ENCODE data around the gene NDUFS7. TPM values are rescaled to one million over a fixed set of nuclear protein-coding genes. Genes with fewer than 3 reads are reported as not detected.

NDUFS7 gene
- total and polyA plus RNA-seq, 11 donors, result 205 to 717 (median 336) TPM

DNA sequence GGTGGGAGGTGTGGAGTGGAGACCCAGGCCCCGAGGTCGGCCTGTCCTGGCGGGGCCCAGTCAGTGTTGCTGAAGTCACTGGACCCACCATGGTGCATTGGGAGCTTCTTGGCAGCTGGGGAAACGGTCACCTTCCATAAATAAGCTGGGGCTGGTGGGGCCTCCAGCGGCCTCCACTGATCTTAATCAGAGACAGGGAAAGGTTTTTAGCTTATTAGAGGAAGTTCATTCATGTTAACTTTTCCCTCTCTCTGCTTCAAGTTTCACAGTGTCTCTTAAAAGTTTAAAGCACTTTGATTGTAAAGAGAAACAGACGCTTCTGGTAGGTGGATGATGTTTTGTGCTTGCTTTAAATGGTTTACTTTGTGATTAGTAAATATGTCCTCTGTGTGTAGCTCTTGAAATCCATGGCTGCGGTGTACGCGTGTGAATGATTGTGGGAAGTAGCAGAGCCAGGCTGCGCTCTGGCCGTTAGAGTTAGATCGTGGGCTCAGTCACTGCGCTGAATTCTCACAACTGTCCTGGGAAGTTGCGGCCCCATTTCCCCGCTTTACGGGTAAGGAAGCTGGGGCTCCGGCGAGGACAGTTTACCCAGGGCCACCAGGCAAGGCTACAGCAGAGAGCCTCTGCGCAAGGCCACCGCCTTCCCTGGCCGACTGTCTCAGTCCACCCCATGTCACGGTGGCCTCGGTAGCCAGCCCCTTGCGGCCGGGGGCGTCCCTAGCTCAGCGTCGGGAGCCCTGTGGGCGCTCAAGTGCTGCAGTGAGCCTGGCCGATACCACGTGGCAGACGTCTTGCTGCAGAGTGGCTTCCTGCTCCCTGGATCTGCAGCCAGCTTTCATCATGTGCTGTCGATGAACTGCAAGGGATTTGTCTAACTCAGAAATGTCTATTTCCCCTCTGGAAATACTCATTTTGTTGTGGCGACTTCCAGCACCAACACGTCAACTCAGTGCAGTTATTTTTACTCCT lies 16.5 kb upstream of the NDUFS7 start:
- H3K27ac ChIP-seq, result no peak overlapping the region
- no peak for TF ChIP-seq POLR2A (IDR thresholded peaks at IDR 0.05)
- TF ChIP-seq, protein P1, sequence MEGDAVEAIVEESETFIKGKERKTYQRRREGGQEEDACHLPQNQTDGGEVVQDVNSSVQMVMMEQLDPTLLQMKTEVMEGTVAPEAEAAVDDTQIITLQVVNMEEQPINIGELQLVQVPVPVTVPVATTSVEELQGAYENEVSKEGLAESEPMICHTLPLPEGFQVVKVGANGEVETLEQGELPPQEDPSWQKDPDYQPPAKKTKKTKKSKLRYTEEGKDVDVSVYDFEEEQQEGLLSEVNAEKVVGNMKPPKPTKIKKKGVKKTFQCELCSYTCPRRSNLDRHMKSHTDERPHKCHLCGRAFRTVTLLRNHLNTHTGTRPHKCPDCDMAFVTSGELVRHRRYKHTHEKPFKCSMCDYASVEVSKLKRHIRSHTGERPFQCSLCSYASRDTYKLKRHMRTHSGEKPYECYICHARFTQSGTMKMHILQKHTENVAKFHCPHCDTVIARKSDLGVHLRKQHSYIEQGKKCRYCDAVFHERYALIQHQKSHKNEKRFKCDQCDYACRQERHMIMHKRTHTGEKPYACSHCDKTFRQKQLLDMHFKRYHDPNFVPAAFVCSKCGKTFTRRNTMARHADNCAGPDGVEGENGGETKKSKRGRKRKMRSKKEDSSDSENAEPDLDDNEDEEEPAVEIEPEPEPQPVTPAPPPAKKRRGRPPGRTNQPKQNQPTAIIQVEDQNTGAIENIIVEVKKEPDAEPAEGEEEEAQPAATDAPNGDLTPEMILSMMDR (IDR thresholded peaks at IDR 0.05), result no peak
- peaks cover 2 to 96% (median 90%) of the 10 kb centered on the region in 9 donors for H3K36me3 ChIP-seq
- 80 to 84% (median 83%) methylated on average over 28 to 35 of the region's 35 CpGs for WGBS, 4 donors
- DNase-seq (no peak), ATAC-seq (no peak)
- no peak overlapping the region for H3K4me3 ChIP-seq
- H3K27me3 ChIP-seq, result no peaks in the 10 kb centered on the region
- intact Hi-C loops (cut with DNase I), result no loop called here
- H3K9me3 ChIP-seq, result no peaks in the 10 kb centered on the region
- peaks cover 0 to 28% (median 1%) of the 10 kb centered on the region in 12 donors for H3K4me1 ChIP-seq

DNA sequence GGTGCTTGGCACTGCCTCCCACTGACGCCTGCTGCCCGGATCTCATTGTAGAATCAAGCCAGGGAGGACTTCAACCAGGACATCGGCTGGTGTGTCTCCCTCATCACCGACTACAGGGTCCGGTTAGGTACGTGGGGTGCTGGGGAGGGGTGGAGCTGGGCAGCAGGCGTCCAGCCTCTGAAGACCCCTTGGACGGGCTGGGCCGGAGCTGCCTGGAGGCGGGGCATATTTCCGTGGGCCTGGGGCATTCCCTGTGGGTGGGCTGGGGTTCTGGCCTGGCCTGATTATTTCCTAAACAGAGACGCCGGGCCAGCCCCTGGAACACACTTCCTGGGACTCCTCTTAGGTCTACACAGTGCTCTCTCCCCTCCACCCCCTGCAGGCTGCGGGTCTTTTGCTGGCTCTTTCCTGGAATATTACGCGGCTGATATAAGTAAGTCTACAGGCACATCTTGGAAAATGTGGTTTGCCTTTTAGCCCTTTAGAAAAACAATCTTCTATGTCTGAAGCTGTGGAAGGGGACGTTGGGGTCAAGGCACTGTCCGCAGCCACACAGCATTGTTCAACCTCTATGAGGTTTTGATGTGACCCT lies 14.4 kb upstream of the NDUFS7 start:
- peaks cover 0 to 22% (median 16%) of the 10 kb centered on the region in 12 donors for H3K4me1 ChIP-seq
- WGBS, 4 donors, result 95 to 96% (median 95%) methylated on average over 7 to 18 of the region's 18 CpGs
- no peak overlapping the region for H3K4me3 ChIP-seq
- no peak for ATAC-seq
- intact Hi-C loops (cut with DNase I), result no loop called here
- no peak for TF ChIP-seq POLR2A (IDR thresholded peaks at IDR 0.05)
- TF ChIP-seq, protein P1 (IDR thresholded peaks at IDR 0.05), result no peak
- no peak overlapping the region for H3K27ac ChIP-seq
- no peaks in the 10 kb centered on the region for H3K27me3 ChIP-seq
- DNase-seq, result no peak
- no peaks in the 10 kb centered on the region for H3K9me3 ChIP-seq
- H3K36me3 ChIP-seq, result peaks cover 2 to 95% (median 86%) of the 10 kb centered on the region in 9 donors

GRCh38 chr19:1370579-1371361 lies 12.9 kb upstream of the NDUFS7 start:
- no peak overlapping the region for H3K4me3 ChIP-seq
- no peaks in the 10 kb centered on the region for H3K27me3 ChIP-seq
- intact Hi-C loops (cut with DNase I), result loop anchor here in 2 of 10 donors (10.0 kb wide), 1 partner anchor 86 kb away; the partner anchor contains the start of gene EFNA2 (in 2 of the 2)
- ATAC-seq (no peak), DNase-seq (no peak)
- no peak overlapping the region for H3K27ac ChIP-seq
- TF ChIP-seq, protein P1 (IDR thresholded peaks at IDR 0.05), result no peak
- TF ChIP-seq POLR2A (IDR thresholded peaks at IDR 0.05), result no peak
- 77 to 95% (median 87%) methylated on average over 46 to 52 of the region's 52 CpGs for WGBS, 4 donors
- peaks cover 0 to 30% (median 18%) of the 10 kb centered on the region in 12 donors for H3K4me1 ChIP-seq
- no peaks in the 10 kb centered on the region for H3K9me3 ChIP-seq
- H3K36me3 ChIP-seq, result peaks cover 2 to 89% (median 71%) of the 10 kb centered on the region in 9 donors
